ENCODE measurements around the gene CISH.

- TF ChIP-seq, protein P1, sequence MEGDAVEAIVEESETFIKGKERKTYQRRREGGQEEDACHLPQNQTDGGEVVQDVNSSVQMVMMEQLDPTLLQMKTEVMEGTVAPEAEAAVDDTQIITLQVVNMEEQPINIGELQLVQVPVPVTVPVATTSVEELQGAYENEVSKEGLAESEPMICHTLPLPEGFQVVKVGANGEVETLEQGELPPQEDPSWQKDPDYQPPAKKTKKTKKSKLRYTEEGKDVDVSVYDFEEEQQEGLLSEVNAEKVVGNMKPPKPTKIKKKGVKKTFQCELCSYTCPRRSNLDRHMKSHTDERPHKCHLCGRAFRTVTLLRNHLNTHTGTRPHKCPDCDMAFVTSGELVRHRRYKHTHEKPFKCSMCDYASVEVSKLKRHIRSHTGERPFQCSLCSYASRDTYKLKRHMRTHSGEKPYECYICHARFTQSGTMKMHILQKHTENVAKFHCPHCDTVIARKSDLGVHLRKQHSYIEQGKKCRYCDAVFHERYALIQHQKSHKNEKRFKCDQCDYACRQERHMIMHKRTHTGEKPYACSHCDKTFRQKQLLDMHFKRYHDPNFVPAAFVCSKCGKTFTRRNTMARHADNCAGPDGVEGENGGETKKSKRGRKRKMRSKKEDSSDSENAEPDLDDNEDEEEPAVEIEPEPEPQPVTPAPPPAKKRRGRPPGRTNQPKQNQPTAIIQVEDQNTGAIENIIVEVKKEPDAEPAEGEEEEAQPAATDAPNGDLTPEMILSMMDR (conservative IDR thresholded peaks at IDR 0.05; ENCODE audit: low read depth, low read length): no peak
- no peak for TF ChIP-seq EZH2phosphoT487 (IDR thresholded peaks at IDR 0.05; ENCODE audit: borderline replicate concordance, low read length)
- TF ChIP-seq EZH2 (IDR thresholded peaks at IDR 0.05; ENCODE audit: low read length, unreplicated experiment): no peak
Measured at GRCh38 chr3:50557915-50558314, 53.7 kb downstream of the CISH start.

Measured in PC-3 (cell line).